Fibroblast of pulmonary artery (primary cell): ENCODE measurements around the gene ARHGEF6.

Experiments
- DNase-seq: peaks from one replicate; pipeline ENCODE4 v3.0.0-alpha.2; 2010; ENCODE audit warnings: low read depth
- H3K4me3 ChIP-seq: replicated peaks from 2 replicates; pipeline ENCODE4 v1.5.1; 2011; ENCODE audit warnings: low read depth, mild to moderate bottlenecking, control low read depth, low read length, moderate library complexity
- TF ChIP-seq, protein P1 (sequence below): IDR thresholded peaks from 2 replicates; pipeline ENCODE4 v1.5.1; 2011; ENCODE audit warnings: mild to moderate bottlenecking, control low read depth, low read length, inconsistent platforms; ENCODE audit errors: missing control alignments

The ARHGEF6 gene

DNA sequence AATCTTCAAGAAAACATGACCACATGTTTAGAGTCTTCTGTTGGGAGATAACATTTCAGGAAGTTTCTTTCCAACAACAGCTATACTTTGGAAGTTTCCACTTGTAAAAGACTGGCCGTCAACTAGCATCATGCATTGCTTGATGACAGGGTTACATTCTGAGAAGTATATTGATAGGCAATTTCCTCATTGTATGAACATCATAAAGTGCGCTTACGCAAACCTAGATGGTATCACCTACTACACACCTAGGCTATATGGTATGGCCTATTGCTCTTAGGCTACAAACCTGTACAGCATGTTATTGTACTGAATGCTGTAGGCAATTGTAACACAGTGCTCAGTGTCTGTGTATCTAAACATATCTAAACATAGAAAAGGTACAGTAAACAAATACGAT is 158.2 kb downstream of the ARHGEF6 start:
- DNase-seq = no peak
- TF ChIP-seq, protein P1, sequence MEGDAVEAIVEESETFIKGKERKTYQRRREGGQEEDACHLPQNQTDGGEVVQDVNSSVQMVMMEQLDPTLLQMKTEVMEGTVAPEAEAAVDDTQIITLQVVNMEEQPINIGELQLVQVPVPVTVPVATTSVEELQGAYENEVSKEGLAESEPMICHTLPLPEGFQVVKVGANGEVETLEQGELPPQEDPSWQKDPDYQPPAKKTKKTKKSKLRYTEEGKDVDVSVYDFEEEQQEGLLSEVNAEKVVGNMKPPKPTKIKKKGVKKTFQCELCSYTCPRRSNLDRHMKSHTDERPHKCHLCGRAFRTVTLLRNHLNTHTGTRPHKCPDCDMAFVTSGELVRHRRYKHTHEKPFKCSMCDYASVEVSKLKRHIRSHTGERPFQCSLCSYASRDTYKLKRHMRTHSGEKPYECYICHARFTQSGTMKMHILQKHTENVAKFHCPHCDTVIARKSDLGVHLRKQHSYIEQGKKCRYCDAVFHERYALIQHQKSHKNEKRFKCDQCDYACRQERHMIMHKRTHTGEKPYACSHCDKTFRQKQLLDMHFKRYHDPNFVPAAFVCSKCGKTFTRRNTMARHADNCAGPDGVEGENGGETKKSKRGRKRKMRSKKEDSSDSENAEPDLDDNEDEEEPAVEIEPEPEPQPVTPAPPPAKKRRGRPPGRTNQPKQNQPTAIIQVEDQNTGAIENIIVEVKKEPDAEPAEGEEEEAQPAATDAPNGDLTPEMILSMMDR = no peak
- H3K4me3 ChIP-seq = no peak overlapping the region

GRCh38 chrX:136620780-136621179 is 160.0 kb downstream of the ARHGEF6 start:
- TF ChIP-seq, protein P1 = no peak
- no peak for DNase-seq

DNA sequence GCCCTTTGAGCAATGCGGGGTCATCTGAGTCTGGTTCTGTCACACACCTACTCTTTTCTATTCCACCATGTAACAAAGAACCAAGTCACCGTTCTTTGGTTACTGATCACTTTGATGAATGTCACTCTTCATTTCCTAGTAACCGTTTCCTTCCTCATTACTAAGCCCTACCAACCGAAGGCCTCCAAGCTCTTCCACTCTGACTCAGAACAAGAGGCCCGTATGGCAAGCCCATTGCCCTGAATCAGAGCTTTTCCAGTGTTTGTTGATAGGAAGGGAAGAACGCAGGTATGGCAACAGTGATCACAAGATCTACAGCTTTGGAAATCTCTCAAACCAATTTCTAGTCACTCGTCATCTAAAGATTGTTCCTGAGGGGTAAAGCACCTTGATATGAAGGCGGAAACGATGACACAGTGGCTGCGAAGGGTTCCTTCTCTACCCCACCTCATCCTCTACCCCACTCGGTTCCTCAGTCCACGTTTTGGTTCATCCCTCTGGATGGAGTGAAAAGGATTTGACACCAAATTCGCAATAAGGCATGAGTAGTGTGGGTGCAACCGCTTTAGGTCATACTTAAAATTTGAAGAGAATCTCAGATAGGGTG is 160.7 kb downstream of the ARHGEF6 start:
- H3K4me3 ChIP-seq = no peak overlapping the region
- TF ChIP-seq, protein P1 = no peak
- DNase-seq = no peak

More at GRCh38 chrX:136620780-136621179, 160.0 kb downstream of the ARHGEF6 start:
- no peak overlapping the region for H3K4me3 ChIP-seq

- DNase-seq = no peak
- no peak overlapping the region for H3K4me3 ChIP-seq
- TF ChIP-seq, protein P1 = no peak
Measured at GRCh38 chrX:136616987-136617685, 163.6 kb downstream of the ARHGEF6 start.
